GM21528 (cell line): ENCODE measurements around the gene CHEK1.
"Not testable (repeated sequence)": the region's sequence is repeated elsewhere in the genome, so short reads cannot be mapped to it uniquely, and the experiment has no call there.

Experiments
- ATAC-seq: cut with Tn5 transposase; IDR thresholded peaks from one replicate; pipeline ENCODE4 v1.9.1; 2021; ENCODE audit warnings: mild to moderate bottlenecking, moderate library complexity; ENCODE audit not compliant: unreplicated experiment, low FRiP score

The CHEK1 gene

DNA sequence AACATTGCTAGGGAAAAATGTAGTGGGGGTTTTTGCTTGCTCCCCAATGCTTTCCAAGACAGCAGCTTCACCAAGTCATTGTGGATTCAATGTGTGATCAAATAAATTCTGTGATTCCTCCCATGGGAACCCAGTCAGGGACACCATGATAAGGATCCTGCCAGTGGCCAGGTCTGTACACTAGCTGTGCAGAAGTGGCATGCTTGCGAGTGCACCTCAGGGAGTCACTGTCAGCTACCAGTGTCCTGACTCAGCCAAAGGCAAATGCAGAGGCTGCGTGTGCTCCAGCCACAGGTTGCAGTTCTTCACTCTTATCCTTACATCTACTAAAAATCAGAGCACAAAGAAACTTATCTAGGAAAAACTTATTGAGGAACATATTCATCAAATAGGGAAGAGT is 65.0 kb downstream of the CHEK1 start:
- no peak for ATAC-seq

- ATAC-seq, result no peak
Observed at GRCh38 chr11:125692887-125693286, 67.9 kb downstream of the CHEK1 start.

DNA sequence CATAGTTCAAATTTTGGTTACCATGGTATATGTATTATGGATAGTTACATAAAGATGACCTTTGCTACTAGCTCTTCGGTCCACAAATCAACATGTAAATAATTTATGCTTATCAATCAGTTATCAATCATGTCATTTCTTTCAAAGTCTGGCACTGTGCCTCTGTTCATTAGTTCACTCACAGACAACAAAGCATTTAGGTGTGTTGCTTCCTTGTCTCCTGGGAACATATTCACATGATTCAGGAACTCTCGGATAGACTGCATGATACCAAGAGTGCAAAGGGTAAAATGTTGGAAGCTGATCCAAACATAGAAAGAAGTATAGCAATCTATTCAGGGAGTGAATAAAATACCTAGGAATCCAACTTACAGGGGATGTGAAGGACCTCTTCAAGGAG is 70.0 kb downstream of the CHEK1 start:
- ATAC-seq, result no peak

GRCh38 chr11:125701018-125701610 is 76.2 kb downstream of the CHEK1 start:
- ATAC-seq, result no peak

DNA sequence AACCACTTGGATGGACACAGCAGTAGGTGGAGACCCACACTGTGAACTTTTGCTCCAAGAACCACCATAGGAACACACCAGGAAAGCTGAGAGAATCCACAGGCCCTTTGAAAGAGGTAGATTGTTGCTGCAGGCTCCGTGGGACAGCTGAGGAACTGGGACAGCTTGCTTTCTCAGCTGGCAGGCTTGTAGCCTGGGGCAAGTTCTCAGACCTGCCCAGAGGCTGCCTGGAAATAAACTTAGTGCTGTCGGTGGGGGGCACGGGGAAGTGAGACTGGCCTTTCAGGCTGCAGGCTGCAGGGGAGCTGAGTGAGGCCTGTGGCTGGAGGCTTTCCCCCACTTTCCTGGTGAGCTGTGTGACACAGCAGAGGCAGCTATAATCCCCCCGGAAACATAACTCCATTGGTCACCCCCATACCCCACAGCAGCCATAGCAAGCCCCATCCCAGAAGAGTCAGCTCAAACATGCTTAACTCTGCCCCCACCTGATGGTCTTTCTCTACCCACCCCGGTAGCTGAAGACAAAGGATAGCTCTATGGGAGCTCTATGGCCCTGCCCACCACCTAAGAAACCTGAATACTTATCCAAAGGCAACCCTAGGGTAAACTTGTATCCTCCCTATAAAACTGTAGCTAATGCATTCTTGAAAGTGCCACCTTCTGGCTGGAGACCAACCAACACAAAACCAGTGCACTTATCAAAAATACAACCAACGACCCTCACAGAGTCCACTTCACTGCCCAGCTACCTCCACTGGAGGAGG is 77.1 kb downstream of the CHEK1 start:
- ATAC-seq, result no peak

- ATAC-seq, result not testable (repeated sequence)
Observed at GRCh38 chr11:125704686-125705085, 79.7 kb downstream of the CHEK1 start.

GRCh38 chr11:125720781-125721180 is 95.8 kb downstream of the CHEK1 start:
- no peak for ATAC-seq

- no peak for ATAC-seq
Observed at GRCh38 chr11:125724125-125724524, 99.2 kb downstream of the CHEK1 start.
